ENCODE data around the gene KCNC1. TPM values are rescaled to one million over a fixed set of nuclear protein-coding genes. Genes with fewer than 3 reads are reported as not detected.

KCNC1 gene
- total RNA-seq, 1 donor from 2014 or later, result not detected

GRCh38 chr11:17769218-17769617, 34.6 kb downstream of the KCNC1 start:
- Histone ChIP-seq H3K4me3 (ENCODE audit: low read depth, low read length) (no peak overlapping the region), H3K27me3 (ENCODE audit: control insufficient read depth, insufficient read depth, low read length) (no peaks in the 10 kb centered on the region), H3K36me3 (ENCODE audit: control insufficient read depth, insufficient read depth, low read length) (no peaks in the 10 kb centered on the region)
- no peak for DNase-seq (ENCODE audit: low read depth)
- no peak for TF ChIP-seq CTCF (IDR thresholded peaks at IDR 0.05; ENCODE audit: insufficient read depth, low read length, poor library complexity, severe bottlenecking)

GRCh38 chr11:17770048-17770652, 35.6 kb downstream of the KCNC1 start:
- DNase-seq (ENCODE audit: low read depth), result no peak
- H3K27me3 ChIP-seq (ENCODE audit: control insufficient read depth, insufficient read depth, low read length), result no peaks in the 10 kb centered on the region
- peak; percentile 11 for TF ChIP-seq CTCF (IDR thresholded peaks at IDR 0.05; ENCODE audit: insufficient read depth, low read length, poor library complexity, severe bottlenecking)
- H3K36me3 ChIP-seq (ENCODE audit: control insufficient read depth, insufficient read depth, low read length), result no peaks in the 10 kb centered on the region
- H3K4me3 ChIP-seq (ENCODE audit: low read depth, low read length), result no peak overlapping the region

GRCh38 chr11:17770917-17771316, 36.3 kb downstream of the KCNC1 start:
- DNase-seq (ENCODE audit: low read depth), result no peak
- Histone ChIP-seq H3K4me3 (ENCODE audit: low read depth, low read length) (no peak overlapping the region), H3K27me3 (ENCODE audit: control insufficient read depth, insufficient read depth, low read length) (no peaks in the 10 kb centered on the region), H3K36me3 (ENCODE audit: control insufficient read depth, insufficient read depth, low read length) (no peaks in the 10 kb centered on the region)
- no peak for TF ChIP-seq CTCF (IDR thresholded peaks at IDR 0.05; ENCODE audit: insufficient read depth, low read length, poor library complexity, severe bottlenecking)

- H3K27me3 ChIP-seq (ENCODE audit: control insufficient read depth, insufficient read depth, low read length), result no peaks in the 10 kb centered on the region
- H3K4me3 ChIP-seq (ENCODE audit: low read depth, low read length), result no peak overlapping the region
- no peak for TF ChIP-seq CTCF (IDR thresholded peaks at IDR 0.05; ENCODE audit: insufficient read depth, low read length, poor library complexity, severe bottlenecking)
- DNase-seq (ENCODE audit: low read depth), result no peak
- no peaks in the 10 kb centered on the region for H3K36me3 ChIP-seq (ENCODE audit: control insufficient read depth, insufficient read depth, low read length)
These were observed 36.8 kb downstream of the KCNC1 start for GRCh38 chr11:17771415-17771814.

- Histone ChIP-seq H3K36me3 (ENCODE audit: control insufficient read depth, insufficient read depth, low read length) (no peaks in the 10 kb centered on the region), H3K4me3 (ENCODE audit: low read depth, low read length) (no peak overlapping the region), H3K27me3 (ENCODE audit: control insufficient read depth, insufficient read depth, low read length) (no peaks in the 10 kb centered on the region)
- no peak for TF ChIP-seq CTCF (IDR thresholded peaks at IDR 0.05; ENCODE audit: insufficient read depth, low read length, poor library complexity, severe bottlenecking)
- DNase-seq (ENCODE audit: low read depth), result no peak
These were observed 37.3 kb downstream of the KCNC1 start for GRCh38 chr11:17771841-17772401.

Measured in kidney epithelial cell (primary cell).